Measurements from ENCODE around the gene DDTL.

Gene DDTL

GRCh38 chr22:24007253-24008021 is 40.7 kb downstream of the DDTL start:
- no peak for DNase-seq

DNA sequence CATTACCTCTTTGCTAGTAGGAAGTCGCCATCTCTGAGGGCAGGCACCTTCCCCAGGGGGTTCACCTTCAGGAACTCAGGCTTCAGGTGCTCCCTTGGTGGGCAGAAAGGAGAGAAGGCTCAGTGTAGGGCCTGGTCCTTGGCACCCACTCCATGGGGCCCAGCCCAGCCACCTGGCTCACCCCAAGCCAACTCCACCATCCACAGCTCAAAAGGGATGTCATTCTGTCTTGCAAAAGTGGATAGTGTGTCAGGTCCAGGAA is 41.3 kb downstream of the DDTL start:
- DNase-seq, result no peak

DNA sequence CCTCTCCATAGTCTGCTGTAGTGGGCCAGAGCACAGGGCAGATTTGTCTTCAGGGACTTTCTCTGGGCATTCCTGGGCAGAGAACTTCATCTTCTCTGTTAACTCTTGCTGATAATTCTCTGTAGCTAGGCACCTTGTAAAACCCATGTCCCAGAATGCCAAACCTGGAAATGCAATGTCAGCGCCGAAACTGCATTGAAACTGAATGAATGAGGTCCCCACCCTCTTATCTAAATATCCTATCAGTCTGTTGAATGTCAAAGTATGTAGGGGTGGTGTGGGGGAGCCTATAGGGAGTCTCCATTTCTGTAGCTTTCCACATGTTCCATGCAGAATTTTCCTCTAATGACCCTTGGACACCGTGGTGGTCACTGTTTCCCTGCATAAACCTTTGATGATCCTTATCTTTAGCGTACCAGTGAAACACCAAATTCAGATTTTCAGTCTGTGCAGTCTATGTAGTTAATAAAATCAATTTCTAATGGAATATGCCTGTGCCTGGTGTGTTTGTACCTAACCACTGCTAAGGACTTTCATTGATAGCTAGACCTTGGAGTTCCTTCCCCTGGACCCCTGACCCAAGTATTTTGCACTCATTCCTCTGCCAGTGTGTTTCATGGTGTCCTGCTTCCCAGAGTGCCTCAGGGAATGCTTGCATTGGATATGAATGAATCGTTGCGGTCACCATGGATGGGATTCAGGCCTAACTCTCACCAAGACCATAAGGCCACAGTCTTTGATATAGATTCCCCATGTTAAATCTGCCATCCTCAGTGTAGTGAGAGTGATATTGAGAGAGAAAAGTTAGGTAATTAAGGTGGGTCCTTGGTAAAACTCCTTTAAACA is 41.9 kb downstream of the DDTL start:
- DNase-seq, result no peak

DNA sequence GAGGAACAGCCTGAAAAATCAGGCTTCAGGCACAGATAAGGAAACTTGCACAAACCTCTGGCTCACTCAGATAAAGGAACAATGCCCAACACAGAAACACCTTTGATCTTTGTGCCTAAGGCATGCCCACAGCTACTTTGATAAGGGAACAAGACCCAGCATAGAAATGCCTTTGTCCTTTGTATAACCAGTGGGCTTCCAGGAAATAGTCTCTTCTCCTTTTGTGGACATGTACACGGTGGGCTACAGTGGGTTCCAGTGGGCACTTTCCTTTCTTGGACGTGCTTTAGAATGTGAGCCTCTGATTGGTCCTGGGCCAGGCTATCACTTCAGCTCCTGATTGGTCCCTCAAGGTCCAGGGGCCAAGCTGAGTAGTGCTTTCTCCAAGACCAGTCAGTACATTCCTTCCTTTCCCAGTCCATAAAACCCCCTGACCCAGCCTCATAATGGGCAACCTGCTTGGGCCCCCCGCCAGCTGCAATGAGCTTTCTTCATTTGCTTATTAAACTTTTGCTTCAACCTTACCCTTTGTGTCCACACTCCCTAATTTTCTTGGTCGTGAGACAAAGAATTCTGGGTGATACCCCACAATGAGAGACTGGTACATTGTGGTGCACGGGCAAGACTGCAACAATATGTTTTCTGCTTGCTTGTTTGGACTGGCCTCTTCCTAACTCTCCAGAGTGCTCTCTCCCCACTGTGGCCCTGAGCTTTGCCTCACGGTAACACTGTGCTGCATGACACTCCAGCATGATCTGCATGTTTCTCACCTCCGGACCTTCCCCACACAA is 42.7 kb downstream of the DDTL start:
- no peak for DNase-seq

DNA sequence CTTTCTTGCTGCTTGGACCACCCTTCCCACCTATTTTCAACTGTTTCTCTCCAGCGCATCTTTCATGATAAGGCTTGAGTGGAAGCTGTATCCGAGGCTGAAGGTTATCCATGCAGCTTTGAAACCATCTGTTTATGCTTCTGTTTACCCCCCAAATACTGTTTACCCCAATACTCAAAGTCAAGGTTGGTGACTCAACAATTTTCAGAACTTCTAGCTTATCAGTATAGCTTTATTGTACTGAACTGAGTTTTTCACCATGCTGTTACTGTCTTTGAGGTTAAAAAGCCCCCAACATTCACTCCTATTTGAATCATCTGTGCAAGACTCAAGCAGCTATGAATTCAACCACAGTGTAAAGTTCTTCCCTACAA is 43.3 kb downstream of the DDTL start:
- no peak for DNase-seq

DNA sequence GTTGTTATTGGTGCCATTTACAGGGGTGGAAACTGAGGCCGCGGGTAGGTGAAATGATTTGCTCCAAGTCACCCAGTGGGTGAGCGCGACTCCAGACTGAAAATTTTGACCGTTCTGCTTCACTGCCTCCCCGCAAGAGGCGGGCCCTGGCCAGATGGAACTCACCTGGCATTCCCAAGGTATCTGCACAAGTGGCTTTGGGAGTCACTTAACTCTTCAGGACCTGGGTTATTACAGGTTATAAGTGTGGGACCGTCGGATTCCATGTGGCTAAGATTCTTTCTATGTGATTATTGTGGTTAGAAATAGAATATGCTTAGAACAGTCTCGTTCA is 45.0 kb downstream of the DDTL start:
- no peak for DNase-seq

GRCh38 chr22:24016156-24016555 is 49.5 kb downstream of the DDTL start:
- no peak for DNase-seq

DNA sequence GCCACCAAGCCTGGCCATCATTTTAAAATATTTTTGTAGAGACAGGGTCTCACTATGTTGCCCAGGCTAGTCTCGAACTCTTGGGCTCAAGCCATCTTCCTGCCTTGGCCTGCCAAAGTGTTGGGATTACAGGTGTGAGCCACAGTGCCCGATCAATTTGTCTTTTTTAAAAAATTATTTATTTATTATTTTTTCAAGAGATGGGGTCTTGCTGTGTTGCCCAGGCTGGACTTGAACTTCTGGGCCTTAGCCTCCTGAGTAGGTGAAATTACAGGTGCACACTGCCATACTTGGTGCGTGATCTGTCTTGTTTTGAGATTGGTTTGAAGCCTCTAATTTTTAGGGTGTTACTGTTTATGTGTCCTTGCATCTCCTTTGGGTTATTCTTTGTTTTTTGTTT is 54.6 kb downstream of the DDTL start:
- DNase-seq, result no peak

Data from stimulated activated CD4-positive, alpha-beta T cell treated with anti-CD3 and anti-CD28 coated beads, Interleukin-2, amount 100 ng/mL, for 48 hours (primary cell).